Liver (tissue), 9 donors: ENCODE results near the gene TCFL5. TPM values are rescaled to one million over a fixed set of nuclear protein-coding genes. Genes with fewer than 3 reads are reported as not detected.

Experiments
- DNase-seq: peaks from one replicate; pipeline ENCODE4 v3.0.0-alpha.2; 2017; ENCODE audit warnings: low spot score
- H3K27ac ChIP-seq, 2 donors: one replicate each; pipeline ENCODE4 v1.7.0; 2013; ENCODE audit warnings: inconsistent platforms in 2 of 2, low read length in 2 of 2, control low read depth in 1 of 2, low read depth in 1 of 2, mild to moderate bottlenecking in 1 of 2
- H3K27me3 ChIP-seq, 4 donors: one replicate each; pipeline versions ENCODE4 v1.6.1 to v1.7.0; 2013; ENCODE audit warnings: low read length in 3 of 4, inconsistent platforms in 1 of 4, mild to moderate bottlenecking in 1 of 4, moderate library complexity in 1 of 4; ENCODE audit not compliant: control insufficient read depth in 4 of 4, insufficient read depth in 4 of 4
- H3K36me3 ChIP-seq, 4 donors: one replicate each; pipeline versions ENCODE4 v1.6.1 to v1.7.0; 2013; ENCODE audit warnings: low read length in 3 of 4, mild to moderate bottlenecking in 3 of 4, low read depth in 1 of 4, moderate library complexity in 1 of 4; ENCODE audit not compliant: control insufficient read depth in 4 of 4, insufficient read depth in 3 of 4
- H3K4me1 ChIP-seq, 4 donors: one replicate each; pipeline versions ENCODE4 v1.6.1 to v1.7.0; 2013; ENCODE audit warnings: low read length in 3 of 4, mild to moderate bottlenecking in 3 of 4, moderate library complexity in 1 of 4; ENCODE audit not compliant: control insufficient read depth in 4 of 4, insufficient read depth in 4 of 4
- H3K4me3 ChIP-seq, 3 donors: one replicate each; pipeline versions ENCODE4 v1.6.1 to v1.7.0; 2013; ENCODE audit warnings: low read length in 3 of 3, control low read depth in 1 of 3, low read depth in 1 of 3, mild to moderate bottlenecking in 1 of 3
- H3K9ac ChIP-seq, 2 donors: one replicate each; pipeline ENCODE4 v1.7.0; 2013; ENCODE audit warnings: low read length in 2 of 2, mild to moderate bottlenecking in 2 of 2, moderate library complexity in 2 of 2, control low read depth in 1 of 2, low read depth in 1 of 2
- H3K9me3 ChIP-seq, 4 donors: one replicate each; pipeline versions ENCODE4 v1.6.1 to v1.7.0; 2013; ENCODE audit warnings: low read length in 3 of 4; ENCODE audit not compliant: control insufficient read depth in 4 of 4
- ATF3 ChIP-seq: IDR thresholded peaks from 2 replicates; pipeline ENCODE4 v1.6.1; 2016; ENCODE audit warnings: antibody characterized with exemption
- CTCF ChIP-seq: fragments of 150-350 bp; IDR thresholded peaks from 2 replicates; pipeline ENCODE4 v1.5.1; 2017; ENCODE audit warnings: improper control_type of control experiment, low read depth, low read length; ENCODE audit not compliant: missing input control
- EGR1 ChIP-seq, 2 donors: IDR thresholded peaks; 2 replicates each; pipeline ENCODE4 v1.6.1; 2016 to 2018; ENCODE audit warnings: antibody characterized with exemption in 2 of 2, low read depth in 2 of 2
- FOXA1 ChIP-seq: IDR thresholded peaks from 2 replicates; pipeline ENCODE4 v1.6.1; 2016; ENCODE audit warnings: antibody characterized with exemption
- FOXA2 ChIP-seq: IDR thresholded peaks from 2 replicates; pipeline ENCODE4 v1.6.1; 2016; ENCODE audit warnings: antibody characterized with exemption
- GABPA ChIP-seq, 2 donors: IDR thresholded peaks in 1 of 2; conservative IDR thresholded peaks in 1 of 2; 2 replicates each; pipeline ENCODE4 v1.6.1; 2016; ENCODE audit warnings: antibody characterized with exemption in 2 of 2, mild to moderate bottlenecking in 1 of 2, moderate library complexity in 1 of 2
- HNF4A ChIP-seq, 2 donors: conservative IDR thresholded peaks; 2 replicates each; pipeline ENCODE4 v1.6.1; 2016; ENCODE audit warnings: antibody characterized with exemption in 2 of 2, mild to moderate bottlenecking in 2 of 2
- HNF4G ChIP-seq: IDR thresholded peaks from 2 replicates; pipeline ENCODE4 v1.6.1; 2016; ENCODE audit warnings: antibody characterized with exemption
- JUND ChIP-seq, 2 donors: IDR thresholded peaks; 2 replicates each; pipeline ENCODE4 v1.6.1; 2016; ENCODE audit warnings: antibody characterized with exemption in 2 of 2
- MAX ChIP-seq: IDR thresholded peaks from 2 replicates; pipeline ENCODE4 v1.6.1; 2016; ENCODE audit warnings: antibody characterized with exemption
- NR2F2 ChIP-seq: IDR thresholded peaks from 2 replicates; pipeline ENCODE4 v1.6.1; 2016; ENCODE audit warnings: antibody characterized with exemption
- RAD21 ChIP-seq, 2 donors: IDR thresholded peaks; 2 replicates each; pipeline ENCODE4 v1.6.1; 2016; ENCODE audit warnings: antibody characterized with exemption in 2 of 2, mild to moderate bottlenecking in 2 of 2
- REST ChIP-seq: IDR thresholded peaks from 2 replicates; pipeline ENCODE4 v1.6.1; 2016; ENCODE audit warnings: antibody characterized with exemption, mild to moderate bottlenecking
- RXRA ChIP-seq, 2 donors: IDR thresholded peaks; 2 replicates each; pipeline ENCODE4 v1.6.1; 2017 to 2018; ENCODE audit warnings: antibody characterized with exemption in 2 of 2, mild to moderate bottlenecking in 1 of 2
- SP1 ChIP-seq: IDR thresholded peaks from 2 replicates; pipeline ENCODE4 v1.6.1; 2018; ENCODE audit warnings: antibody characterized with exemption, mild to moderate bottlenecking
- TAF1 ChIP-seq: conservative IDR thresholded peaks from 2 replicates; pipeline ENCODE4 v1.6.1; 2016; ENCODE audit warnings: antibody characterized with exemption, mild to moderate bottlenecking
- YY1 ChIP-seq: IDR thresholded peaks from 2 replicates; pipeline ENCODE4 v1.6.1; 2016; ENCODE audit warnings: antibody characterized with exemption, mild to moderate bottlenecking
- ZBTB33 ChIP-seq: IDR thresholded peaks from 2 replicates; pipeline ENCODE4 v1.6.1; 2016; ENCODE audit warnings: antibody characterized with exemption
- WGBS: extraction: QIAGEN DNeasy Blood & Tissue Kit; methylation state at CpG from one replicate; pipeline ENCODE4 v1.1.7; 2013; 5-methylcytosine and 5-hydroxymethylcytosine counted together
- polyA plus RNA-seq, 2 donors: library from polyadenylated mRNA; stranded (reverse) in 1 of 2; unstranded in 1 of 2; fragments of 200-250 nt in 1 of 2; fragments of >200 nt in 1 of 2; fragmentation: Nextera tagmentation in 1 of 2; extraction: Ambion mirVana in 1 of 2; gene quantifications; one replicate each; pipeline versions ENCODE4 v1.2.1 to v1.2.3, GENCODE V29; 2013 to 2015
- total RNA-seq, 2 donors: library from RNA; depleted of rRNA; stranded (reverse); fragments of >200 nt; gene quantifications; one replicate each; pipeline ENCODE4 v1.2.3, GENCODE V29; 2014
- donor health status: healthy.
- donor health status: healthy.
- donor health status: healthy.
- donor health status: healthy.
- donor health status: healthy.

TCFL5 gene
- total and polyA plus RNA-seq, 4 donors = 0.79 to 3.8 (median 2.2) TPM

GRCh38 chr20:62884556-62884955, 22.9 kb upstream of the TCFL5 start (continued):
- TF ChIP-seq REST (no peak), FOXA2 (no peak)

- 95% methylated on average over 15 of the region's 15 CpGs for WGBS
- H3K9ac ChIP-seq = no peak overlapping the region
- H3K4me1 ChIP-seq = peaks cover 0 to 13% (median 9%) of the 10 kb centered on the region in 4 donors
- no peaks in the 10 kb centered on the region for H3K27me3 ChIP-seq
- H3K27ac ChIP-seq = no peak overlapping the region
- no peak for TF ChIP-seq HNF4G
- TF ChIP-seq NR2F2 = no peak
- TF ChIP-seq FOXA1 = no peak
- TF ChIP-seq HNF4A (conservative IDR thresholded peaks at IDR 0.05) = no peak
- no peak for TF ChIP-seq RAD21 (IDR thresholded peaks at IDR 0.05)
- no peak for TF ChIP-seq EGR1 (IDR thresholded peaks at IDR 0.05; ENCODE audit: low read depth in 2 of 2)
- no peak for TF ChIP-seq RXRA (IDR thresholded peaks at IDR 0.05)
- no peak for TF ChIP-seq ZBTB33
- TF ChIP-seq TAF1 = no peak
- no peak for TF ChIP-seq JUND (IDR thresholded peaks at IDR 0.05)
- TF ChIP-seq REST = no peak
- TF ChIP-seq CTCF = no peak
- TF ChIP-seq SP1 = no peak
- no peak for TF ChIP-seq FOXA2
- no peak for TF ChIP-seq ATF3
- TF ChIP-seq MAX = no peak
- no peak for TF ChIP-seq GABPA (IDR thresholded peaks at IDR 0.05 in 1 of 2, conservative IDR thresholded peaks at IDR 0.05 in 1 of 2)
- no peak for TF ChIP-seq YY1
- H3K36me3 ChIP-seq = peaks cover 5 to 22% (median 9%) of the 10 kb centered on the region in 4 donors
- no peaks in the 10 kb centered on the region for H3K9me3 ChIP-seq
- H3K4me3 ChIP-seq = no peak overlapping the region
- DNase-seq = no peak
Measured at GRCh38 chr20:62882426-62882825, 20.8 kb upstream of the TCFL5 start.
